ENCODE results near the gene CLDN5.
"Not testable (repeated sequence)": the region's sequence is repeated elsewhere in the genome, so short reads cannot be mapped to it uniquely, and the experiment has no call there.

The CLDN5 gene, protein sequence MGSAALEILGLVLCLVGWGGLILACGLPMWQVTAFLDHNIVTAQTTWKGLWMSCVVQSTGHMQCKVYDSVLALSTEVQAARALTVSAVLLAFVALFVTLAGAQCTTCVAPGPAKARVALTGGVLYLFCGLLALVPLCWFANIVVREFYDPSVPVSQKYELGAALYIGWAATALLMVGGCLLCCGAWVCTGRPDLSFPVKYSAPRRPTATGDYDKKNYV

DNA sequence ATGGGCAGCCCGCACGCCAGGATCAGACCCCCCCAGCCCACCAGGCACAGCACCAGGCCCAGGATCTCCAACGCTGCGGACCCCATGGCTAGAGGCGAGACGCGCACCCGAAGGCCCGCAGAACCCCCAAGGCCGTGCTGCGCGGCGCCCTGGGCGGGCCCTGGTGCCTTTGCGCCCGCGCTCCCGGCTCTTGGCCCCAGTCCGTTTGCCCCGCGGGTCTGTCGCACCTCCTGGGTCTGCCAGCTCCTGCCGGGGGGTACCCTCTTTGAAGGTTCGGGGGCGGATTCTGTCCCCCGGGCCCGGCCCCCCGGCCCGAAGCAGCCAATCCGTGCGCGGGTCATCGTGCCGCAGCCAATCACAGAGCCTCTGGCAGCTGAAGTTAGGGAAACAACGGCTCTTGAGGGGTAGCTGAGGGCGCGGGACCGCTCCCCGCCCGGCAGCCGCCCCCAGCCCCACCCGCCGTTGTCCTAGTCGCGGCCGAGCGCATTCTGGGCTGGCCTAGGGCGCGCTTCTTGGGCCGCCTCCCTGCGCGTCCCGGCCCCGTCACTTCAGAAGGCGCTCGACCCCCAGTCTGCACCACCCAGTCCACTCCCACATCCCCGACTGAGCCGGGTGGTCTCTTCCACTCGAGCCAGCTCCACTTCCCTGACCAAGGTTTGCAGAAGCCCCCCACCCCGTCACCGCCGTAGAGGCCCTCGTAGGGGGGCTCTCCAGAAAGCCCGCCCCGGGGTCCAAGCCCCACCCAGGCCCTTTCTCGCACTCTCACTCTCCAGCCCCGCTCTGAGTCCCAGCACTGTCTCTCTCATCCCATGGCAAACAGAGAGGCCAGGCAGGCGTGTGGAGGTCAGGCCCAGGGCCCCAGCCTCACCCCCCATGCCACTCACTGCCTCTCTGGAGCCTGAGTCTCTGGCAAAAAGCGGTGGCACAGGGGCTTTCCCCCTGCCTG, at the start of gene CLDN5:
TSS of gene CLDN5 (minus strand) at position 241 of the 946 bp plus-strand sequence. CDS start at position 86, 155 bp downstream.
- no peak for DNase-seq

DNA sequence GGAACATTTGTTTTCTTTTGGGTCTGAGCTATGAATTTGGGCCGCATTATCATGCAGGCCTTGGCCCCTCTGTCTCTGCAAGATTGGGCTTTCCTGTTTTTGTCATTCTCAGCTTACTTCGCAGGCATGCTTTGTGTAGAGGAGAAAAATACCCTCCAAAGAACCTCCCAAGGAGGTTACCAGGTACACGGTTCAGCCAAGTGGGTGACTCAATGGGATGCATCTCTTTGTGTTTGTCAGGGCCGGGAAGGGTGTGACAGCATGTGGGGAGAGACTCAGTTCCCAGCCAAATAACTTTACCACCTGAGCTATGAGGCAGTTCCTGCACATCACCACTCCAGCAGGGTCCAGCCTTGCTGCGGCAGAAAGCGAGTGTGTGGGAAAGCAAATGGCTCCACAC, 47.8 kb upstream of the CLDN5 start:
- DNase-seq: no peak

DNA sequence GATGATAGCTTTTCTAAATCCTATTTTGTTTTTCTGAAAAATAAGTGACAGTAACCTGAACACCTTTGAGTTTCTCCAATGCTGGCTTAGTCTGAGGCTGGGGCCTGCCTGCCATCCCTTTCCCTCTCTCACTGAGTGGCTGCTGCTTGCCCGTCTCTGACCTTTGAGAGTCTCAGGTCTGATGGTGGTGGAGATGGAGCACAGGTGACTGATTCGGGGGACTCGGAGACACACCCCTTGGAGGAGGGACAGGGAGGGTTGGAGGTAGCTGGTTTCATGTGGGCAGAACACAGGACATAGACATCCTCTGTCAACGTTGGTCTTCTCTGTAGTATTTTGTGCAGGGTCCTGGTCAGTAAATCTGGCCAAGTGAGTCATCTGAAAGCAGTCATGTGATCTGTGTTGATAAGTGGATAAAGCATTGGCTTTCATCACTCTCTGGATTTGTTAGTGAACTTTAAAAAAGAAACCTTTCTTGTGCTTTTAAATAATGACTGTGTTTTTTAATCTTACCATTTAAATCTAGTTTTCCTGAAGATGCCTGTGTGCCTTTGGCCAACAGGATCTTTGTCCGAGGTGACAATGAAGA, 47.1 kb upstream of the CLDN5 start:
- DNase-seq: no peak

DNA sequence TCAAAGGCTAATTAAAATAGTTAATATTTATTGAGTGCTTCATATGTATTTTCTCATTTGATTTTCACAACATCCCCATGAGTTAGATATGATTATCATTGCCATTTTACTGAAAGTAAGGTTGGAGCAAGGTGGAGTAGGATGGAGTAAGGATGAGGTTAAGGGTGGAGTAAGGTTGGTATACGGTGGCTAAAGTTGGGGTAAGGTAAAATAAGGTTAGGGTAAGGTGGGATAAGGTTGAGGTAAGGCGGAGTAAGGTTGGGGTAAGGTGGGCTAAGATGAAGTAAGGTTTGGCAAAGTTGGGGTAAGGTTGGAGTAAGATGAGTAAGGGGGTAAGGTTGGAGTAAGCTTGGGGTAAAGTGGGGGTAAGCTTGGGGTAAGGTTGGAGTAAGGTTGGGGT, 45.8 kb upstream of the CLDN5 start:
- DNase-seq: no peak

DNA sequence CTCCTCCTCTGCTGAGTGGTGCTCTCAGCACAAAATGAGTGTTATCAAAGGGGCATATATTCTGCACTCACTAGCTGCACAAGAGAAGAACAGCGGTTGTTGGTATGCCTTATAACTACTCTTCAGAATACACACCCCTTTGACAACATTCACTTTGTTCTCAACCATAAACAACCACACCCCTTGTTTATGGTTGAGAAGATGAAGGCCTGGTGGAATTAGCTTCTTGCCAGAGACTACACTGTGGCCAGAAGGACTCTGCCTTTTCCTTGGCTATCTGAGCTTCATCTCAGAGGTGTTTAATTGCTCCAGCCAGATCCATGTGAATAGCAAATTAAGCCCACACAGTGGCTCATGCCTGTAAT, 45.0 kb upstream of the CLDN5 start:
- DNase-seq: no peak

DNA sequence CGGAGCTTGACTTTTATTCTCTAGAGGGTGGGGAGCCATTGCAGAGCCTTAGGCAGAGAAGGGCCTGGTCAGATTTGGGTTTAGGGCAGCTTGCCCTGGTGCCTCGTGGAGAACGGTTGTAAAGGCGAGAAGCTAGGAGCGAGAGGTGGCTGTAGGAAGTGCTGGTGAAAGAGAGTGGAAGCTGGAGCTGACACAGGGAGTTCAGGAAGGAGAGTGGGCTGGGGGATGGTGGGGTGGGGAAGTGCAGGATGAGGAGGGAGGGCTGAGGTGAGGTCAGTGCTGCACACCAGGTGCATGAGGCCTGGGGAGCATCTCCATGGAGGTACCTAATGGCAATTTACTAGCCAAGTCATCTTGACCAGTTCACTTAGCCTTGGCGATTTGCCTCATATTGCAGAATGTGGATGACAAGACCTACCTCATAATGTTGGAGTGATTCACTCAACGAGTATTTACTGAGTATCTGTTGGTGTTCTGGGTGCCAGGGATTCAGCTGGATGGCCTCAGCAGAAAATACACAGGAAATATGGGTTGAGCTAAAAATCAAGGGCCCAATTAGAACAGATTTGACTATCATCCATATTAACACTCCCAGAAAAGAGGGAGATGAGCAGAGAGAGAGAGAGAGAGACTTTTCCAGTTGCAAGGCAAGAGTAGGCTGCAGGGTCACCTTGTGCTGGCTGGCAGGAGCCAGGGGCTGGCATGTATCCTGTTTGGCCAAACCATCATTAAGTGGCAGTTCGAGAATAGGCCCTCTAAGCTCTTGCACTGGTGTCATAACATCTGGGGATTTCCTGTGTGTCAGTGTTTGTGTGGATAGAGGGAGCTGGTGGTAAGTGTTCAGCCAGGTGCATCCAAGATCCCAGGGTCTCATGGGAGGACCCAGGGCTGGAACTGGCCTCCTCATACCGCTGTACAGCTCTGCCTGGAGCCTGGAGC, 44.4 kb upstream of the CLDN5 start:
- no peak for DNase-seq

DNA sequence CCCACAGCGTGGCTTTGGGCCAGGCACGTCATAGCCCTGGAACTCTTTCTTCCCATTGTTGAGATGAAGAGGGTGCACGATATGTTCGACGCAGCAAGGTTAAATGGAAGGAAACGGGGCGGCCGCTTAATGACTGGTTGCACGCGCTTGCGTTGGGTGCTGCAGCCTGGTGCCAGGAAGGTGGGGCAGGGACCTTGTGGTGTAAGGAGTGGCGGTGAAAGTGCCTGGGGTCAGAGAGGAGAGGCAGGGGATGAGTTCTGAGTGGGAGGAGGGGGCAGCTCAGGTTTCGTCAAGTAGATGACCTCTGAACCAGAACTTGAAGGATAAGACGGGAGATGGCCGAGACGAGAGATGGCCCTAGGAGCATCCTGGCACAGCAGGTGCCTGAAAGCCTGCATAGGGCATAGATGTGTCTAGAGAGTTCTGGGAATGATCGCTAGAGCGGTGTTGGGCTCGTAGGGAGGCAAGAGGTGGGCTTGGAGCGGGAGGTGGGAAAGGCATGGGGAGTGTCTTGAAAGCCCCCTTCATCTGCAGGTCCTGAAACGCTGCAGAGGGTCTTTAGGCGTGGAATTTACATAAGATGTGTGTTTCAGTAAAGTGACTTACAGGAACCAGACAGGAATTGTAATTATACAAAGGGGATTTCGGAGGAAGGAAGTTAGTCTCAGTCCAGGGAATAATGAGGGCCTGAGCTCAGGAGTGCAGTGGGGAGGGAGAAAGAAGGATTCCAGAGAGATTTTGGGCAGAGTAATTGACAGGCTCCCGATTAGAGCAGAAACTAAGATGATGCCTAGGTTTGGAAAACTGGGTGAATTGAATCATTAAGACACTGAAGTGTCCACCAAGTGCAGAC, 43.2 kb upstream of the CLDN5 start:
- no peak for DNase-seq

DNA sequence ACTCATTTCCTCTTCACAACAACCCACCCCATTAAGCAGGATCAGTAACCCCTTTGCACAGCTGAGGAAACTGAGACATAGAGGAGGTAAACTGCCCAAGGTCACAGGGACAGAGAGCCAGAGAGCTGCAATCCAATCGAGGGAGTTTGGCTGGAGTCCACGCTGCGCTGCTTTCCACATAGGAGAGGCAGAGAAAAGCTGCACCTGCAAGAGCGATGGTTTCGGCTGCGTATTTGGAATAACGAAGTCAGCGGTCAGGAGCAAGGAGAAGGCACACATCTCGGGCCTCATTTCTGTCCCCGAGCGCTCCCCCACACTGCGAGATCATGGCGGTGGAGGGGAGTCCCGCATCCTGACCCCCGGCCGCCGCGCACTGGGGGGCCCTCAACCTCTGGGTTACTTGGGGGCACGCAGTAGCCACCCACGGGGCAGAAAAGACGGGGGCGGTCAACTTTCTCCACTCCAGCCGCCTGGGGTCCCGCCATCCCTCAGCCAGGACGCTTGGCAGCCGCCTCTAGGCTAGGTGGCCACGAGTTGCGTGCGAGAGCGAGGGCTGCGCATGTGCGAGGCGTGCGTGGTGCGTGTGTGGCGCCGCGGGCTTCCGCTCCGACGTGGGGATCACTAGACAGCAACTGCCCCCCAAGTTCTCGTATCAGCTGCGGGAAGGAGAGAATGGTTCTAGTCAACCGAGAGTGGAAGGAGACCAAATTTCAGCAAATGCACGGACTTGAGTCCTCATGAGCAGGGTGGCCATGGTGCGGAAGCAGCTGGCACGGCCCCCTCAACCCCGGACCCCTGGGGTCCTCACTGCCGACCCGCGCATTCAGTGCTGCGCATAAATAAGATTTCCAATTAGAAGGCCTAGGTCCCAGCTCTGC, 42.3 kb upstream of the CLDN5 start:
- DNase-seq: no peak

DNA sequence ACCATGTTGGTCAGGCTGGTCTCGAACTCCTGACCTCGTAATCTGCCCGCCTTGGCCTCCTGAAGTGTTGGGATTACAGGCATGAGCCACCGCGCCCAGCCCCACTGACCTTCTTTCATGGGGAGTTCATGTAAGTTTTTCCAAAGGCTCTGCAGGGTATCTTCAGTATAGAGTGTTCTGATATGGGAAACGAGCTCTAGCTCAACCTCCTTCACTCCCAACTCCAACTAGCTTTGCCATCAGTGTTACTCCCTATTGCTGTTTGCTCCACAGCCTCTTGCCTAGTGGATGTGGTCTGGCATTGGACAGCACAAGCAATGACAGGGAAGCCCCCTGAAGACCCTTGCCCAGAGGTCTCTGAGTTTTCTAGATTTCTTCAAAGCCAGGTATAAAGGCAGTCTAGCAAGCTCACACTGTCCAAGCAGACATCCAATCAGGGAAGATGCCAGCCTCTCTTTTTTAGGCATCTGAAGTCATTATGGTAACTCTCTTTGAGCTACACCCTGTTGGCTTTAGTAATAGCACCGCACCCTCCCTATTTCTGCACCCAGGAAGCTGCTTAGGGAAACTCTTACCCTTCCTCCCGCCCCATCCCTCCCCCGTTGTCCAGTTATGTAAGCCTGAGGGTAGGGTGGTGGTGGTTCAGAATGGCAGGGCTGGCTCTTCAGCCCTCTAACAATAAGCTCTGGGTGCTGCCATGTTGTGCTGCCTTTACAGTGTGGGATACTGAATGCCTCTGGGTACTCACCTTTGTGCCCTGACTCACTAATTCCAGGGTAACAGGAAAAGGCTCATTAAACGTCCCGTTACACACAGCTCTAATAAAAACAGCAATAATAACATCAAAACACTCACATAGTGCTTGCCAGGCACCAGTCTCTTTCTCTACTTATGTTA, 41.4 kb upstream of the CLDN5 start:
- DNase-seq: no peak

DNA sequence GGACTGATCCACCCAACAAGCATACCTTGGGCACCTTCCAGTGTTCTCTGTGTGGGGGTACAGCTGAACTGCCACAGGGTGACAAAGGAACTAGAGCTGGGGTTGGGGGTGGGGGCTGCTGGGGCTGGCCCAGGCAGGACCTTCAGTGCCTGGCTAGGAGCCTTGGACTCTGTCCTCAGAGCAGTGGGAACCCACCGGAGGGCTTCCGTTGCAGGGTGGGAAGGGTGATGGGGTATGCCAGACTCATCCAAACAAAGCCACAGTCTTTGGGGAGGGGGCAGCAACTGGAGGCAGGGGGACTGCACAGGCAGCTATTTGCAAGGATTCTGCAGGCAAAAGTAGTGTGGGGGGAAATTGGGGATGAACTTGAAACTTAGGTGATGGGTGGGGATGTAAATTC, 35.7 kb upstream of the CLDN5 start:
- DNase-seq: no peak

DNA sequence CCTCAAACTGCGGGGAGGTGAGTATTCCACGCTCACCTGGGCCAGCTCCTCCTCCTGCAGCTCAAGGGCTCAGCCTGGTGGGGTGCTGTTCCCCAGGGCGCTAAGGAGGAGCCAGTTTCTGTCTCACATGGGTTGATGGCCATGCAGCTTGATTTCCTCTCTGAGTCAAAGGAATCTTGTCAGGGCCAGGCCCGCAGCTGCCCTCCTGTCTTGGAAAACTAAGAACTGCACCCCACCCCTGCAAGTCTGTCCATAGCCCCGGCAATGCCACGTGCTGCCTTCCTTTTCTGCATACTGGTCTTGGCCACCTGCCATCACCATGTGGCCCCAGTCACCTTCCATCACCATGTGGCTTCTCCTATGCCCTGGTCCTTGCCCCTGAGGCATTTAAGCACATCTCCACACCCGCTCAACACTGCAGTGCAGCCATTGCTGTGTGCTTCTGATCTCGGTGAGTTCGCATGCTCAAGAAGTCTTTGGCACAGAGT, 35.2 kb upstream of the CLDN5 start:
- no peak for DNase-seq

DNA sequence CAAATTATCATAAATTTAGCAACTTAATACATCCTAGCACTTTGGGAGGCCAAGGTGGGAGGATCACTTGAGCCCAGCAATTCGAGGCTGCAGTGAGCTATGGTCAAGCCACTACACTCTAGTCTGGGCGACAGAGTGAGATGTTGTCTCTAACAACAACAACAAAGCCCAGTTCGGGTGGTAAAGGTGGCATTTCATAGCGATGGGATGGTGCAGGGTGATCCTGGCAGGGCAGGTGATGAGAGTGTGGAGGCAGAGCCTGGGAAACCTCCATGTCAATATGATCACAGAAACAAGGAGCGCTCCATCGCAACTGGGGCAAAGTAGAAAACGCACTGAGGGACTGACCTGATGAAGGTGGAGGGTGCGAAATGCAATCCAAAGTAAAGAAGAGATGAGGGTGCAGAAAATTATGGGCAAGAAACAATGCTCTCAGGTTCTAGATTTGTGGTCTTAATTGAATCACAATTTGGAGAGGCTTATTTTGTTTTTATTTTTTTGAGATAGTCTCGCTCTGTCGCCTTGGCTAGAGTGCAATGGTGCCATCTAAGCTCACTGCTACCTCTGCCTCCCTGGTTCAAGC, 32.8 kb upstream of the CLDN5 start:
- DNase-seq: no peak

DNA sequence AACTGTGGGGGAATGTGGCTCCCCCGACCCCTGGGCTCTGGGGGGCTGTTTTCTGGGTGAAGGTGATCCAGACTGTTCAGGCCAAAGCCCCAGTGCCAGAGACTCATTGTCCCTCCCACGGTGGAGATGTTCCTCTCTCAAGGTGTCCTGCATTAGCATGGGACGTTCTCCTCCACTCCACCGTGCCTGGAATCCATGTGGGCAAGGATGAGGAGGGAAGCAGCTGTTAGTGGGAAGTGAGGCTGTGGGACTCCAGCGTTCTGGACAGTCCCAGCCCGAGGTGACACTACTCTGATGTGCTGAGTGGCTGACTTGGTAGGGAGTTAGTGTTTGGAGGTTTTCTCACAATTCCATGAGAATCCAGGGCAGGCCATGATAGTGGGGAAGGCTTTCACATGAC, 31.4 kb upstream of the CLDN5 start:
- no peak for DNase-seq

DNA sequence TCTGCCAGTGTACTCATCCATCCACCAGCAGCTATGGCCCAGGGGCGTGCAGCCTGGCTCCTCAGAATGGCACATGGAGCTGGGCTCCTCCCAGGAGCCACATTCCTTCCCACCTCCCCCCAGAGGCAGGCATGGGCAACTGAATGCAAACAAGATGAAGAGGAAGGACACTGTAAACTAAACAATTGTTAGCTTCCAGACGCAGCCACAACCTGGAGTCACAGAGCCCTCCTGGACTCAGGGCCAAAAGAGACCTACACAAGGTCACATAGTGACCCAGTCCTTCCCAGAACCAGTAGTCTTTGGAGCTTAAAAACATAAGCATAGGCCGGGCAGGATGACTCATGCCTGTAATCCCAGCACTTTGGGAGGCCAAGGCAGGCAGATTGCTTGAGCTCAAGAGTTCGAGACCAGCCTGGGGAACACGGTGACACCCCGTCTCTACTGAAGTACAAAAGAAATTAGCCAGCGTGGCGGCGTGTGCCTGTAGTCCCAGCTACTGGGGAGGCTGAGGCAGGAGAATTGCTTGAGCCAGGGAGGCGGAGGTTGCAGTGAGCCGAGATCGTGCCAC, 30.7 kb upstream of the CLDN5 start:
- DNase-seq: no peak

DNA sequence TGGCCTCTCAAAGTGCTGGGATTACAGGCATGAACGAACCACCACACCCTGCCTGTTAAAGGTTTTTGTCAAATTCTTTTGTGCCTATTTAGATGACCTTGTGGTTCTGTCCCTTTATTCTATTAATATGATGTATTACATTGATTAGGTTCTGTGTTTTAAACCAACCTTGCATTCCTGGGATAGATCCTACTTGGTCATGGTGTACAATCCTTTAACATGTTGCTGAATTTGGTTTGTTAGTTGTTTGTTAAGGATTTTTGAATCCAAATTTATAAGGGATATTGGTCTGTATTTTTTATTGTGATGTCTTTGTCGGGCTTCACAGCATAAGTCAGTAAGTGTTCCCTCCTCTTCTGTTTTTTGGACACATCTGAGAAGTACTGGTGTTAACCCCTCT, 29.0 kb upstream of the CLDN5 start:
- DNase-seq: no peak

DNA sequence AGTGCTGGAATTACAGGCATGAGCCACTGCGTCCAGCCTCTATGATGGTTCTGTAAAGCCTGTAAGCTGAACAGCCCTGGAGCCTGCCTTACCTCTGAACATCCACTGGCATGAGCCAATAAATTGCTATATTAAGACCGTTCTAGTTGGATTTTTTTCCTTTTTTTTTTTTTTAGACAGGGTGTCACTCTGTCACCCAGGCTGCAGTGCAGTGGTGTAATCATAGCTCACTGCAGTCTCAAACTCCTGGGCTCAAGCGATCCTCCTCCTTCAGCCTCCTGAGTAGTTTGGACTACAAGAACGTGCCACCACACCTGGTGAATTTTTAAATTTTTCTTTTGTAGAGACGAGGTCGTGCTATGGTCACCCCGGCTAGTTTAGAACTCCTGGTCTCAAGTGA, 26.2 kb upstream of the CLDN5 start:
- no peak for DNase-seq

DNA sequence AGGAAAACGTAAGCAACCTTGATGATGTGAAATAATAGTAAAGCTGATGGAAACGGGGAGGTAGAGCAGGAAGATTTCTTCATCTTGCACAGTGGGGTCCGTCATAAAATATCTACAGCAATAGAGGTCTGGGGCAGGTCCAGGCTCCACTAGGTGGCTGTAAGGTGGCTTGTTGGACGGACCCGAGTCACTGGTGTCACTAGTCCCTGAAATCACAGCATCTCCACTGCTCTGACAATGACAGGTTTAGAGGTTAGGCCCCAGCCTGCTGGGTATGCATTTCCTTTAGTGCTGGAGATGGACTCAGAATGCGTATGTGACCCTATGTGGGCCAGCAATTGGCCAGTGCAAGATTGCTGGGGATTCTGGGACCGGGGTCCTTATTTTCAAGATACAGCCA, 25.2 kb upstream of the CLDN5 start:
- DNase-seq: no peak

DNA sequence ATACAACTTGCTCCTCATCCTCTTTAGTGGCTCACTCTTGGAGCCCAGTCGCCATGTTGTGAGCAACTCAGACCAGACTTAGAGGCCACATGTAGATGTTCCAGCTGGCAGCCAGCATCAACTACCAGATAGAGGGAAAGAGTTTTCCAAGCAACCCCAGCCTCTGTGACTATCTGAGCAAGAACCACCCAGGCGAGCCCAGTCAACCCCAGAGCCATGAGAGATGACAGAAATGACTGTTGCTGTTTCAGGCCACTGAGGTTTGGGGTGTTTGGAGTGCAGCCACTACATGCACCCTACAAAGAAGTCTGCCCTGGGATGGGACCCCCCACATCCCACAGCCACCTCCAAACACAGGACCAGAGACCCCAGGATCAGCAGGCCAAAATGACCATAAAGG, 24.8 kb upstream of the CLDN5 start:
- DNase-seq: no peak

DNA sequence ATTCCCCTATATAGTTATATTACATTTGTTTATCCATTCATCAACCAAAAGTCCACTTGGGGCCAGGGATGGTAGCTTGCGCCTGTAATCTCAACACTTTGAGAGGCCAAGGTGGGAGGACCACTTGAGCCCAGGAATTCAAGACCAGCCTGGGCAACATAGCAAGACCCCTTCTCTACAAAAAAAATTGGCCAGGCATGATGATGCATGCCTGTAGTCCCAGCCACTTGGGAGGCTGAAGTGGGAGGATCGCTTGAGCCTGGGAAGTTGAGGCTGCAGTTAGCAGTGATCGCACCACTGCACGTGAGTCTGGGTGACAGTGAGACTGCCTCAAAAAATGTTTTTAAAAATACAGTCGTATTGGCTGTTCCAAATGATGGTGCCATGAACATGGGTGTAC, 24.2 kb upstream of the CLDN5 start:
- DNase-seq: not testable (repeated sequence)

Measured in NCI-H1417 treated with DMSO at 0.1 percent for 48 hours (cell line).